ENCODE measurements around the gene ACAT2. TPM values are rescaled to one million over a fixed set of nuclear protein-coding genes. Genes with fewer than 3 reads are reported as not detected.
A peak's percentile ranks its signal among the peaks of the same experiment; 100 is the strongest.
"Not testable (repeated sequence)": the region's sequence is repeated elsewhere in the genome, so short reads cannot be mapped to it uniquely, and the experiment has no call there.

ACAT2 gene
- total RNA-seq, 1 experiment from 2014 or later, result 78.8 TPM

DNA sequence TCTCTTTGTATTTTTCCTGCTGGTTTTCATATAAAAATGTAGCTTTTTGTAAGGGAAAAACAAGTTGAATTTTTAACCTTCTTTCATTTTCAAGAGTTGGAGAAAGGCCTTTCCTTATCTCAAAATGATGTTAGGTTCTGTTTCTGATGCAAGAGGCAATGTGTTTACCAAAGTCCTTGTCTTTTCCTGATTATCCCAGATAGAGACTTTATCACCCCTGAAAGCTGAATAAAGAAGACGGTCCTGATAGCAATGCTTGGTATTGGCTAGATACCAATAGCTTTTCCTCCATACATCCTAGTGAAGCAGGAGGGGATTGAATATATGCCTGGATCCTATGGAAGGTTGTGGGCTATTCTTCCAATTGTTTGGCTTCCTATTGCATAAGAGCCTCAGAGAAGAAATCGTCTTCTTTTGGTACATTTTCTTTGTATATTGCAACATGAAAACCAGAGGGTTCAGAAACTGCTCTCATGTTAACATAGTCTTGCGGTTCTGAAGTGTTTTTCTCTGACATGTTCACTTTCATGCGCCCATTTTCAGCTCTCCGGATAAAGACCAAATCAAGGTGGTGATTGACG lies 43.7 kb downstream of the ACAT2 start:
- H3K27ac ChIP-seq, result no peak overlapping the region
- DNase-seq, result no peak
- no peaks in the 10 kb centered on the region for H3K4me1 ChIP-seq
- H3K27me3 ChIP-seq, result no peaks in the 10 kb centered on the region; the same call in none of the 2 replicates
- H3K36me3 ChIP-seq, result no peaks in the 10 kb centered on the region
- no peaks in the 10 kb centered on the region for H3K9me3 ChIP-seq (replicated peaks)
- H3K4me3 ChIP-seq, result no peak overlapping the region

DNA sequence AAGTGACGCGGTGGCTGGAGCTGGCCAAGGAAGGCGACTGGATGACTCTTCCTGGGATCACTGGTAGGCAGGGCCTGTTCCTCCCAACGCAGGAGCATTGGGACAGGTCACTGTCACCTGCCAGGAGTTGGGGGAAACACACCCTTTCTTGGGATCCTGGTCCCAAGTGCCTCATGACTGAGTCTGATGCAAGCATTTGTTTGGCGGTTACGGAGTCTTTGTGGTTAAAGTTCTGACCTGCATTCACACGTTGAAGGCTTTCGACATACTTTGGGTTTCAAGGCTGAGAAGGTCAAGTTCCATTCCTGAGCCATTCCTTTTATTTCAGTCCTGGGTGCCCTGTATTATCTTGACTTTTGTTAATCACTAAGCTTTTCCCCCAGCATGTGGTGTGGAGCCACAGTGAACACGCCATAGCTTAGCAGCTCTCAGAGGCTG lies 44.2 kb downstream of the ACAT2 start:
- Histone ChIP-seq H3K4me1 (no peaks in the 10 kb centered on the region), H3K27ac (no peak overlapping the region), H3K9me3 (replicated peaks) (no peaks in the 10 kb centered on the region), H3K4me3 (no peak overlapping the region), H3K36me3 (no peaks in the 10 kb centered on the region), H3K27me3 (no peaks in the 10 kb centered on the region; the same call in none of the 2 replicates)
- peak in 1 of 2 experiments; percentile 32 for DNase-seq

DNA sequence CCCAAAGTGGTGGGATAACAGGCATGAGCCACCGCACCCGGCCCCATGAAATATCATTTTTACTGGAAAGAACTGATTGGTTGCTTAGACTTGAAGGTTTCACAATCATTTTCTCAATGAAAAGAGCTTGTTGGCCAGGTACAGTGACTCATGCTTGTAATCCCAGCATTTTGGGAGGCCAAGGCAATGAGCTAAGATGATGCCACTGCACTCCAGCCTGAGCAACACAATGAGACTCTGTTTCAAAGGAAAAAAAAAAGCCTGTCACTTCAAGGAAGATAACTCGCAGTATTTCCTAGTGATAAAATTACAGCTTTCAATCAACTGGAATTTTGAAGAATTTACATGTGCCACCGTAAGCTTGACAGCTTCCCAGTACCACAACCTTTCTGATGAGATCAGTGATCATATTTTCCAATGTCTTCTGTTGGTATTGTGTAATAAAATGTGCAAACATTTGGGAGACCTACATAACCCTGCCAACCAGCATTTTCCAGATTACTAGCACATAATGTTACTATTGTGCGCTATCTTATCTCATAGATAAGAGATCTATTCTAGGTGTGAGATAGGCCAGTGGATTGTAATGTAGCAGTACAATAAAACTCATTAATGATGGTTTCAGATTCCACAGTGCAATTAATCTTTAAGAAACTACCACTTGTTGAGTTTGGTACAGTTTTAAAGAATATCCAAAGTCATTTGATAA lies 45.5 kb downstream of the ACAT2 start:
- H3K27me3 ChIP-seq, result peaks cover 3% of the 10 kb centered on the region
- DNase-seq, result no peak

DNA sequence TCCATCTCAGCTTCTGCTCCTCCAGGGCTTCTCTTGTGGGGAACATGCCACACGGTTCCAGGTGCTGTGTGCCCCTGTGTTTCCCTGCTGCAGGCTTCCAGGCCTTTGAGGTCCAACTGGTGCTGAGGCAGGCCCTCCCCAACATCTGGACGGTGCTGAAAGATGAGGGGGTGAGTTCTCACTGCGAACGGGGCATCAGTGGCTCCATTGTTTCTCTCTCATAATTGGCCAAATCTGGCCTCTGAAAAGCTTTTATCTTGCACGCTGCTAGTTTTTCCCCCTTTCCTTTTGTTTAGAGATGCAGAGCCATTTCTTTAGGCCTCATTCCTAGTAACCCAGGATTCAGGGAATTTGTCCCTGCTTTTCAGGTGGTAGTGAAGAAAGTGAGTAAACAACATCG lies 46.8 kb downstream of the ACAT2 start:
- H3K9me3 ChIP-seq (replicated peaks), result no peaks in the 10 kb centered on the region
- H3K36me3 ChIP-seq, result no peaks in the 10 kb centered on the region
- peaks cover 13% of the 10 kb centered on the region for H3K27me3 ChIP-seq
- no peak overlapping the region for H3K27ac ChIP-seq
- no peak for DNase-seq
- no peaks in the 10 kb centered on the region for H3K4me1 ChIP-seq
- no peak overlapping the region for H3K4me3 ChIP-seq

More for the DNA sequence above, 45.5 kb downstream of the ACAT2 start:
- Histone ChIP-seq H3K9me3 (replicated peaks) (no peaks in the 10 kb centered on the region), H3K36me3 (no peaks in the 10 kb centered on the region), H3K27ac (no peak overlapping the region), H3K4me3 (no peak overlapping the region), H3K4me1 (no peaks in the 10 kb centered on the region)

DNA sequence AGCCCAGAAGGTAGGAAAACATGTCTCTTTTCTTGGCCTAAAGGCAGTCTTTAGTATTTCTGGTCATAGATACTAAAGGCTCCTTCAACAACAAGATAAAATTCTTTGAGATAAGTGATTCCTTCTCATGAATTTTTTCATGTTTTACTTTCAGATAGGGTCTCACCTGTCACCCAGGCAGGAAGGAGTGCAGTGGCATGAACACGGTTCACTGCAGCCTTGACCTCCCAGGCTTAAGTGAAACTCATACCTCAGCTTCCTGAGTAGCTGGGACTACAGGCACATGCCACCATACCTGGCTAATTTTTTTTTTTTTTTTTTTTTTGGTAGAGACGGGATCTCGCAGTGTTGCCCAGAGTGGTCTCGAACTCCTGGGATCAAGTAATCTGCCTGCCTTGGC lies 47.3 kb downstream of the ACAT2 start:
- Histone ChIP-seq H3K27me3 (peaks cover 13% of the 10 kb centered on the region), H3K36me3 (no peaks in the 10 kb centered on the region), H3K9me3 (replicated peaks) (no peaks in the 10 kb centered on the region), H3K4me1 (no peaks in the 10 kb centered on the region), H3K4me3 (no peak overlapping the region), H3K27ac (no peak overlapping the region)
- DNase-seq, result no peak

DNA sequence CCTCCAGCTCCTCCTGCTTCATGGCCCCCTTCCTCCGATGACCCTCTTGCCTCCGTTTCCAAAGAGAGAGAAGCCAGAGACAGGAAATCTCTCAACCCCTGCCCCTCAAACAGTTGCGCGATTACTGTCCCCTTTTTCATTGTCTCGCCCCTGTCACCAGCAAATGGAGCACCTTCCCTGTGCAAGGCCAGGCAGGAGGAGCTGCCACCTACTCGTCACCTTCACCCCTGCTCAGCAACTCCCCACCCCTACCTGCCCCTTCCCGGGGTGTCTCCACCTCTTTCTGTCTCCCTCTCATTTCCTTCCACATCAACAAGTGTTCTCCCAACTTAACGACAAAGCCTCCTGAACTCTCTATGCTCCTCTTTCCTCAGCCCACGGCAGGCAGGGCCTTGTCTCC lies 51.9 kb downstream of the ACAT2 start:
- H3K27me3 ChIP-seq, result peaks cover 13% of the 10 kb centered on the region
- no peaks in the 10 kb centered on the region for H3K36me3 ChIP-seq
- no peaks in the 10 kb centered on the region for H3K4me1 ChIP-seq
- H3K9me3 ChIP-seq (replicated peaks), result no peaks in the 10 kb centered on the region
- no peak overlapping the region for H3K4me3 ChIP-seq
- H3K27ac ChIP-seq, result no peak overlapping the region
- DNase-seq, result no peak

DNA sequence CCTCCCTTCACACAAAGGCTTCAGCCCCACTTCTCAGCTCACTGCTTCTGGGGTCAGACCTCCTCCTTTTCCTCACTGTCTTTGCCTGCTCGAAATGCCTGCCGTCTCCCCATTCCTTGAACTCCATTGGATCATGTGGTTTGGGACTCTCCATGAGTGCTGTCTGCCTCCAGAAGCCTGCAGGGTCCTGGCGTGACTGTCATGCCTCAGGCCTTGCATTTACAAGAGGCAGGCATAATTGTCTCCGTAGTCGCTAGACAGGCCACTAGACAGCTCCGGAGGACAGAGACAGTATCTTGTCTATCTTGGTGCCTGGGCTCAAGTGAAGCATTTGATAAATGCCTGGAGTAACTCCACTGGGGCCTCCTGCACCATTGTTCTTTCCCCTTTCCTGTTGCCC lies 53.6 kb downstream of the ACAT2 start:
- Histone ChIP-seq H3K36me3 (no peaks in the 10 kb centered on the region), H3K9me3 (replicated peaks) (no peaks in the 10 kb centered on the region), H3K27me3 (peaks cover 13% of the 10 kb centered on the region), H3K4me1 (peaks cover 3% of the 10 kb centered on the region; the same call in 1 of the 2 replicates), H3K27ac (no peak overlapping the region), H3K4me3 (no peak overlapping the region)
- no peak for DNase-seq

DNA sequence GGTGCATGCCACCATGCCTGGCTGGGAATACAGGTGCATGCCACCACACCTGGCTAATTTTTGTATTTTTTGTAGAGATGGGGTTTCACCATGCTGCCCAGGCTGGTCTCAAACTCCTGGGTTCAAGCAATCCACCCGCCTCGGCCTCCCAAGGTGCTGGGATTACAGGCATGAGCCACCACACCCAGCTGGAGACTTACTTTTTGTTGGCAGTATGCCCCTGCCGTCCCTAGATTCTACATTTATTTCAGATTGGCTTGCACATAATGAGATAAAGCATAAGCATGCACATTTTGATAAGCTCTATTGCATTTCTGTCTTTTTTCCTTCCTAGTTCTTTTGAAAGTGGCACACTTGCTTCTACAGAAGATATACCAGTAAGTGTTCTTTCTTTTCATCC lies 54.9 kb downstream of the ACAT2 start:
- H3K36me3 ChIP-seq; H3K4me1 ChIP-seq; H3K4me3 ChIP-seq; H3K27ac ChIP-seq; DNase-seq; H3K9me3 ChIP-seq (replicated peaks): not testable (repeated sequence)
- H3K27me3 ChIP-seq, result peaks cover 13% of the 10 kb centered on the region

DNA sequence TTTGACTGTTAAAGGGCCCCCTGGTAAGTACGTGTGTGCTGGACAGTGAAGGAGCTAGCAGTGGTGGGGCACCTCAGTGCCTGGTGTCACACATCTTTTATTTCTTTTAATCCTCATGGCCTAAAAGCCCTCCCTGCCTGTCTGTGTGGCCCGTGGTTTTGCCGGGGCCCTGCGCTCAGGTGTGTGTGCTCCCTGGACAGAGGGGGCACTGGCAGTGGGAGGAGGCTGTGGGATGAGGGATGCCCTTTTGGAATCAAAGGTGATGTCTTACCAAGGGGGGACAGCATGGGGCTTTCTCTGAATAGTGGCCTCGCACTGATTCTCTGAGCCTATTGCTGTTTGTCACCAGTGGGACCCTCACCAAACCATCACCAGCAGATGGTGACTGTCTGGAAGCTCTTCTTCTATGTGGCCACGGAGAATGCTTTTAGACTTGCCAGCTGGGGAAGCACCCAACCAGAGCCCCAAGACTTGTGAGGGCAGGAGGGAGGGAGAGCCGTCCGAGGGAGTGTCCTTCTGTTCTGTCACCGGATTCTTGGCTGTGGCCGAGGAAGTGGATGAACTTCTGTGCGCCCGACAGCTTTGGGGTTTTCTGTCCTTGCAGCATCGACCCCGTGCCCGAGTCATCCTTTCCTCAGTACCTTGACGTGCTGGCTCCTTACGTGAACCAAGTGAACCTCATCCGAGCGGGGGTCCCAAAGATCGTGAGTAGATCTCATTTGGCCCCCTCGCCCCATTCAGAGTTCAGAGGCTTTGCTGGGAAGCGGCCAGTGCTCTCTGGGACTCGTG lies 56.3 kb downstream of the ACAT2 start:
- H3K4me1 ChIP-seq, result peaks cover 3% of the 10 kb centered on the region; the same call in 1 of the 2 replicates
- no peaks in the 10 kb centered on the region for H3K36me3 ChIP-seq
- no peak overlapping the region for H3K4me3 ChIP-seq
- H3K27me3 ChIP-seq, result peaks cover 2% of the 10 kb centered on the region
- H3K27ac ChIP-seq, result no peak overlapping the region
- no peaks in the 10 kb centered on the region for H3K9me3 ChIP-seq (replicated peaks)
- no peak for DNase-seq

DNA sequence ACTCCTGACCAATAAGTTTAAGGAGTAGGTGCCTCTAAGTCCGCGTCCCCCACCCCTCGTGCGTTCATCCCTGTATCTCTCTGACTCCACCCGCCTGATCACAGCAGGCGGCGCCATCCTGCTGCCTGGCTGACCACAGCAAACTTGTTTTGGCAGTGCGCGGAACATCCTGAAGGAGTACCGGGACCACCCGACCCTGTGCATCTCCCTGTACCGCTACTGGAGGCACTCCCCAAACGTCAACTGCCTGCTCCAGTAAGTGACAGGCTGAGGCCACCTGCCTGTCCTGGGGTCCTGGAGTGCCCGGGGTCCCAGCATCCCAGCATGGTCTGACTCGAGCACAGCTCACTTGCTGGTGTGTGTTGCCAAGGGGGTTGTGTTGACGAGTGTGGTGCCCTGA lies 57.3 kb downstream of the ACAT2 start:
- Histone ChIP-seq H3K27ac (no peak overlapping the region), H3K4me3 (no peak overlapping the region), H3K36me3 (no peaks in the 10 kb centered on the region), H3K4me1 (peaks cover 3% of the 10 kb centered on the region; the same call in 1 of the 2 replicates), H3K9me3 (replicated peaks) (no peaks in the 10 kb centered on the region), H3K27me3 (no peaks in the 10 kb centered on the region; the same call in 1 of the 2 replicates)
- no peak for DNase-seq

DNA sequence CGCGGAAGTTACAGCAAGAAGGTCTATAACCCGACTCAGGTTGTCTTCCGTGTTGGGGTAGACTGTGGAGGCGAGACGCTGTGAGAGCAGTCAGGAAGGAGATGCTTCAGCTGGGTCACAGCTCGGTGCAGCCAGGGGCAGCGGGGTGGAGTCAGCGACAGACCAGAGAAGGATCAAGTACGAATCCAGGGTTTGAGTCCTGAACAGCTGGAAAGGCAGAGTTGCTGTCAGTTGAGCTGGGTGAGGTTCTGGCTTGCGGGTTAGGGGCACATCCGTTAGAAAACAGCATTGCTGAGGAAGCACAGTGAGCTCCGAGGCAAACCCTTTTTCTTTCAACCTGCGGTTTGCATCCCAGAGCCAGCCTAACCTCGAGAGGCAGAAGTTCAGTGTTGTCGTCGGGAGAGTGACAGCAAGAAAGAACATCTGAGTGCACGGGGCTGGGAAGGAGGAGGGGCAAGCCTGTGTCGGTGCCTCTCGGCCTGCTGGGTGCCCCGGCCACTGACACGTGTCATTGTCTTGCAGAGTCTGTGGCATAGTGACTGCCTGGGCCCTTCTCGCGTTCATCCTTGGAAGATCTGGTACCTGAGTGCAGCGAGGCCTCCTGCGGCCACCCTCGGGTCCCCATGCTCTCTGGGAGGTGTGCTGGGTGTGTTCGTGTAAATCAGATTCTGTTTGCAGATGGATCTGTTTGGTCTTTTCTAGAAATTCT lies 58.2 kb downstream of the ACAT2 start:
- Histone ChIP-seq H3K4me3 (peak overlapping the region; percentile 17), H3K27ac (no peak overlapping the region), H3K36me3 (no peaks in the 10 kb centered on the region), H3K27me3 (no peaks in the 10 kb centered on the region; the same call in 1 of the 2 replicates), H3K9me3 (replicated peaks) (no peaks in the 10 kb centered on the region), H3K4me1 (peaks cover 3% of the 10 kb centered on the region; the same call in 1 of the 2 replicates)
- peak; percentile 77 to 84 for DNase-seq

DNA sequence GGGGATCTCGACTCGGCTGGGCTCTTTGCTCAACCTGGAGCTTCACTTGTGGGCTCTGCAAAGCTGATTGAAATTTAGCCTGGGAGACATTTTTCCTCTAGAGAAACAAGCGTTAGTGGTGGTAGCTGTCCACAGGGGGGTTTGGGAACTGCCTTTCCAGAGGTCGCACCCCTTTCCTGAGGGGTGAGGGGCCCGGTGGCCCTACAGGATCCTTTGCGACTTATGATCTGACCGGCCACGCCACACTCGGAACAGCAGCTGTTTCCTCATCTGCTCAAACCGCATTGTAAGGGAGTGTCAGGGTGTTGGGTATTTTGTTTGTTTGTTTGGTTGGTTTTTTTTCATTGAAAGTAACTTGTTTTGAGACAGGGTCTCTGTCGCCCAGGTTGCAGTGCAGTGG lies 59.3 kb downstream of the ACAT2 start:
- peaks cover 3% of the 10 kb centered on the region; the same call in 1 of the 2 replicates for H3K4me1 ChIP-seq
- no peaks in the 10 kb centered on the region for H3K36me3 ChIP-seq
- no peak overlapping the region for H3K4me3 ChIP-seq
- H3K27ac ChIP-seq, result no peak overlapping the region
- H3K9me3 ChIP-seq (replicated peaks), result no peaks in the 10 kb centered on the region
- DNase-seq, result no peak
- no peaks in the 10 kb centered on the region; the same call in 1 of the 2 replicates for H3K27me3 ChIP-seq

DNA sequence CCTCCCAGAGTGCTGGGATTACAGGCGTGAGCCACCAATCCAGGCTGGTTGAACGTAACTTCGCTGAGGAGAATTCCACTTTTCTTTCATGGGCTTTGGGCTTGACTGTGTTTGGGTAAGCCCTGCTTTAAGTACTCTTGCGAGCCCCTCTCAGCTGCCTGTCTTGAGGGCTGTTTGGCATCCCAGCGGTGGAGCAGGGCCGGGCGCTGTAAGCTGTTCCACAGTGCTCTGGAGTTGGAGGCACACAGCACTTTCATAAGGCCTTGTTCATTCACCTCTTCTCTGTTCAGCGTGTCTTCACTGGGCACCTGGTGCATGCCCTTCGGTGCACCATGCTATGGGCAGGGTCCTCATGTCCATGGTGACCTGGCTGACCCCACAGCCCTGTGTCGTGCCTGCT lies 59.9 kb downstream of the ACAT2 start:
- Histone ChIP-seq H3K27me3 (no peaks in the 10 kb centered on the region; the same call in 1 of the 2 replicates), H3K36me3 (no peaks in the 10 kb centered on the region), H3K4me3 (no peak overlapping the region), H3K4me1 (peaks cover 3% of the 10 kb centered on the region; the same call in 1 of the 2 replicates), H3K27ac (no peak overlapping the region), H3K9me3 (replicated peaks) (no peaks in the 10 kb centered on the region)
- DNase-seq, result no peak

DNA sequence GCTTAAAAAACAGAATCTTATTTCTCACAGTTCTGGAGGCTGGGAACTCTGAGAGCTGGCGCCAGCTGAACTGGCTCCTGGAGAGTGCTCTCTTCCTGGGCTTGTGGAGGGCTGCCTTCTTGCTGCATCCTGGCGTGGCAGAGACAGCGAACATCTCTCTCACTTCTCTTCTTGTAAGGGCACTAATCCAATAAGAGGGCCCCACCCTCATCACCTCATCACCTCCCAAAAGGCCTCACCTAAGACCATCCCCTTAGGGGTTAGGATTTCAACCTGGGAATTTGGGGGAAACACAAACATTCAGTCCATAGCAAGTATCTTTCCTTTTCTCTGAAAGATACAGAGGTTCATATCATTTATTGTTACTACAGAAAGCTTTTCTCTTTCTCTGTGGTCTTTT lies 62.1 kb downstream of the ACAT2 start:
- no peak overlapping the region for H3K4me3 ChIP-seq
- peaks cover 6% of the 10 kb centered on the region; the same call in 1 of the 2 replicates for H3K4me1 ChIP-seq
- H3K27ac ChIP-seq, result no peak overlapping the region
- no peaks in the 10 kb centered on the region for H3K36me3 ChIP-seq
- H3K27me3 ChIP-seq, result no peaks in the 10 kb centered on the region; the same call in none of the 2 replicates
- H3K9me3 ChIP-seq (replicated peaks), result no peaks in the 10 kb centered on the region
- DNase-seq, result no peak

All from SJCRH30 (cell line).